Ramos (cell line): ENCODE results near the gene SEMA5B.

Experiments
- in situ Hi-C: fragments of 300-500 bp; cut with MboI; formaldehyde crosslinking; loops from one replicate; pipeline ENCODE4 v1.14.3; 2022; ENCODE audit warnings: low sequenced_read_pairs; ENCODE audit not compliant: unreplicated experiment

The SEMA5B gene

DNA sequence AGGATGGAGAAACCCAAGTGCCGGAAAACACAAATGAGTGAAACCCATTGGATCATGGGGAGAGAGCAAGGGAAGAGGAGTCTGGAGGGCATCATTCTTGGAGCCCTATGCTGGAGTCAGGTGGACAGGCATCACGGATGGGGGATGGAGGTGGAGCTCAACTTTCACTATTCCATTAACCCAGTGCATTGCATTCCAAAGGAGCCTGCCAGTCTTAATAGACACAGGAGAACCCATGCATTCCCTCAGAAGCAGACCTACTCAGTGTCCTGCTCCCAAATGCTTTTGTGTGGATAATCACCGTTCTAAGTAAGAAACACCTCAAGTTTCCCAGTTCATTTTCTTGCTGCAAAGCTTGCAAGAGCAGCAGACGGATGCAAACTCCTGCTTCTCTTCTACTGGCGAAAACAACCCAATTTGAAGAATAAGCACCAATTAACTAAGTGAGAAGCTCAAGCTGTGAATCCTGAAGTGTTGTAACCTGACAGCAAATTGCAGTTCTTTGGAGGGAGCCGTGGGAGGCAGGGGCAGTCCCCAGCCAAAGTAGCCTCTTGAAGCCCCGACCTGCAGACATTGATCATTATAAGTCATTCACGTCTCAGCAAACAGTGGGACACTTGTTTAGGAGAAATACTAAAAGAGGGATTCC lies 25.3 kb downstream of the SEMA5B start:
- in situ Hi-C loops, result no loop called here

DNA sequence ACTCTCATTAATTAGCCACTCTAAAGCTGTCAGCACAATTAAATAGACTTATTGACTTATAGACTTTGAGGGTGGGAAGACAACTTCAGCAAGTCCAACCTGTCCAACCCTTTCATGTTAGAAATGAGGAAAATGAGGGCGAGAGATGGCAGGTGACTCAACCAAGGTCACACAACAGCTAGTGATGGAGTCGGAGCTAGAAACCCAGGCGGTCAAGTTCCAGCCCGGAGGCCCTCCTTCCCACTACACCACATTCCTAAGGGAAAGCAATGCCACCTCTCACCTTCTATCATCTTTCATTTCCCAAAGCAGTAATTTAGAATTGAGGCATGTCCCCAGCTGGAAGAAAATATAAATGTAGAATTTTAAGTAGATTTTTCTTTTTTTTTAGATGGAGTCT lies 28.7 kb downstream of the SEMA5B start:
- in situ Hi-C loops, result no loop called here

DNA sequence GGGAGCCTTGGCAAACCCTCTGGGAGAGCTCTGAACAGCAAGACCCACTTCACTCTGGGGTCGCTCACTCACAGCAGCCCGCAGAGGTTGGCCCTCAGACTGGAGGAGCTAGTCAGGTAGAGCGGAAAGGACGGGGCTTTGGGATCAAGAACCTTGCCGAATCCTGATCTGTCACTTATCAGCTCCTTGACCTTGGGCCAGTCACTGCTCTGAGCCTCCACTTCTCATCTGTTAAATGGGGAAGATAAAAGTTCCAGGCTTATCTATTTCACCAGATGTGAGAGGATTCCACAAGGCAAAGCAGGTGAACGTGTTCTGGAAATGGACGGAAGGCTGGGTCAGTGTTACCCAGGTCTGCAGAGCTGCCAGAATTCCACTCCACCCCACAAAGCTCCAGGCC lies 29.4 kb downstream of the SEMA5B start:
- in situ Hi-C loops, result no loop called here

DNA sequence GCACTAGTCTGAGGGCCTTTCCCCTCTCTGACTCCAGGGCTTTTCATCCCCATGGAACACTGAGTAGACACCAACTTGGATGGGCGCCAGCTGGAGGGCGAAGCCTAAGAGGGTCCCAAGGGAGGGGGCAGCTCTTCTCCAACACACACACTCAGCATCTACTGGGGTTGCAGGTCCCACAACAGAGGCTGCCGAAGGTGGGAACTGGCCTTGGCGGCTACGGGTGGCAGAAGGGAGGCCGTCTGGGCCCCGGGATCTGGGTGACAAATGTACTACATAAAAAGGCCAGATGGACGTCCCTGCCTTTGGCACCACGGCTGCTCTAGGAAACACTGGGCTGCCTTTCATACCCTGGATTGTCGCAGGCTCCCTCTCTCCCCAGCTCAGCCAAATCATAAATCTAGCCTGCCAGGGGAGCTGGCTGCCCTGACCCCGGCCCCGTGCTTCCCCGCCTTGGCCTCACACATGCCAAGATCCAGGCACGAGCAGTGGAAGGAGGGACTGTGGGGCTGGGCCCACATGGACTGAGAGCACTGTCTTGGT lies 31.5 kb downstream of the SEMA5B start:
- in situ Hi-C loops, result no loop called here

DNA sequence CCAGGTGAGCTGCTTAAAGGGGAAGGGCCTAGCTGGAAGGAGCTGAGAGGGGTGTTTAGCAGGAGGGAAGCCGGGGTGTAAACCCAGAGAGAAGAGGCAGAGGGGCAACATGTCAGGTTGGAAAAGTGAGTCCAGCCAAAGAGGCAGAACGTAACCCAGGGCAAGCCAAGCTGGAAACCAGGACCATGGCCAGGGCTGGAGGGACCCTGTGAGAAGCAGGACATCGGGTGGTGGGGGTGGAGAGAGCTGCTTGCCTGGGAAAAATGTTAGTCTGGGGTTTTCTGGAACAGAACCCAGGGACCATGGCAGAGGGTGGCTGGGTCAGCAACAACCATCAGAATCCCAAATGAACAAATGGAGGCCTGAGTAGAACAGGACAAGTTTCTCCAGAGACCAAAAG lies 32.6 kb downstream of the SEMA5B start:
- in situ Hi-C loops, result no loop called here

DNA sequence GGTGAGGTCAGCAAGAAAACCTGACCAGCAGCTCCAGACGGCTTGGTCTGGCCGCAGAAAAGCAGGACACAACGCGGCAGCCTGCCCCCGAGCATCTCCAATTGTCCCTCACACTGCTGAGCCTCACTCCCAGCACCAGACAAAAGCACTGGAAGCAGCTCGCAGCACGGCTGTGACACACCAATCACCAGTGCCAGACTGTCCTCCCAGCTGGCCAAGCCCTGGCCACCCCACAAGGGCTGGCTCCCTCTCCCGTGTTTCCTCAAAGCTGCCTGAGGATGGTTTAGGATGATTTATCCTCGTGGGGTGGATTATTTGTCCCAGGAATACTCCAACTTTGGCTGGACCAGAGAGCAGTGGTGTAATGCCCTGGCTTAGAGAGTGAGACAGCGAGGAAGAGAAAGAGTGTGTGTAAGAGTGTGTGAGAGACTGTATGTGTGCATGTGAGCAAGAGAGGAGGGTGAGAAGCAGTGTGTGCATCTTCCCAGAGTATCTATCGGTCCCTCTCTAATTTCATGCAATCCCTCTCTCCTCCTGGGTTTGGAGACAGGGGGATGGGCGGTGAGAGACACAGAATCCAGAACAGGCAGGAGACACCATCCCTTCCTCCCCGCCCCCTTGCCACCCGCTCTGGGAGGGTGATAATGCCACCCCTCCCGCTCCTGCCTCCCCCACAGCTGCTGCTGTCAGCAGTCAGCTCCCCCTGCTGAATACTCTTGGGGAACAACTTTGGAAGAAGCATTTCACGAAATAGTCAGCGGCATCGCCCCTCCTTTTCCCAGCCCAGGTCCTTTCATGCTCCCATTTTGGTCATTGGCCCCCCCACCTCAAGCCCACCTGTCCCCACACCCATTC lies 34.2 kb downstream of the SEMA5B start:
- in situ Hi-C loops, result no loop called here

DNA sequence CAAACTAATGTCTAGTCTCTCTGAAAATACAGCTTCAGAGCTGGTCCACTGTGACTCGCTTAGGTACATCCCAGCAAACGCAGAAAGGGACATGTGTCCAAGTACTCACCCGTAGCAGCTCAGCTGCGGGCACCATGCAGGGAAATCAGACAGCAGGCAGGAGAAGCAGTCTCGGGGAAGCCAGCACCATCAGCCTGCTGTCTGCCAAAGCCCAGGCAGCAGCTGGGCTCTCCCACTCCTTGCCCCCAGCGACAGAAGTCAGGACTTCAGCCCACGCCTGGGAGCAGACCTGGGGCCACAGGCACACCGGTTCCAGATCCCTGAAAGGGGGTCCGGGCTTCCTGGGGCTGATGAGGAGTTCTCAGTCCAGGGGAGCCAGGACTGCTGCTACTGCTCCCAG lies 34.9 kb downstream of the SEMA5B start:
- in situ Hi-C loops, result no loop called here

DNA sequence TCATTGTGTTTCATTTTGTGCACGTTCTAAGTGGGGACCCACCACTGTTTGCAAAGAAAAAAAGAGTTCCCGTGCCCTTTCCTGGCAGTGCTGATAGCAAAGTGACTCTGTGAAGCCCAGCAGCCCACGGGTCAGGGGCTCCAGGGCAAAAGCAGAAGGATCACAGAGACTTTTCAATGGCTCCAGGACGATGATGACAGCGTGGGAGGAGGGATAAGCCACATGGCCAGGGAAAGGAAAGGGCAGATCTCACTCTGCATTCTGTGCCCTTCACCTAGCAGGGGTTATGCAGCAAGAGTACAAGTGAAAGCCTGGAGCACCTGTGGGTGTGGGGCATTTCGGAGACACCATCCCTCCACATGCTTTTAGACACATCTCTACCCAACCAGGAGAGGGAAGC lies 35.4 kb downstream of the SEMA5B start:
- in situ Hi-C loops, result no loop called here

DNA sequence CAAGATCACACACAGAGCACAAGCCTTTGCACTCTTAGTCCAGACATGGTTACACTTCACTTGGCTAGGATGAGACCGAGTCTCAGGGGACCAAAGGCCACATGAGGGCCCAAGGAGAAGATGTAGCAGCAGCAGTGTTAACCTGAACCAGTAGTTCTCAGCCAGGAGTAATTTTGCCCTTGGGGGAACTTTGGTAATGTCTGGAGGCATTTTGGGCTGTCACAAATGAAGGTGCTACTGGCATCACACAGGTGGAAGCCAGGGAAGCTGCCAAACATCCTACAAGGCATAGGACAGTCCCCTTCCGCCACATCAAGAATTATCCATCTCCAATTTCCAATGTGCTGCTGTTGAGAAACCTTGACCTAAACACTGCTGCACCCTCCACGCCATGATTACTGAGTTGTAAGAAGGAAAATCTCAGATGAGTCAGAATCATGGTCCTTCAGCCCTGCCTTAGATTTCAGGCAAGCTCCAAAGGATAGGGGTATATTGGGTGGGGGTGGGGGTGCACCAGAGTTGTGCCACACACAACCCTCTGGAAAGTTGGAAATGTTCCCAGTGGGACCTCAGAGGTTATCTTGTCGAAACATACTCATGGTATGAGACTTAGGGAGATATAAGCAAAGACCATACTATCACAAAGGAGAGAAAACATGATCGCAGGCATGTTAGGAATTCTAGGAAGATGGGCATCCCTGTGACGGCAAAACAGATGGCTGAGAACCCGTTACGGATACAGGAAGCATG lies 36.2 kb downstream of the SEMA5B start:
- in situ Hi-C loops, result no loop called here

DNA sequence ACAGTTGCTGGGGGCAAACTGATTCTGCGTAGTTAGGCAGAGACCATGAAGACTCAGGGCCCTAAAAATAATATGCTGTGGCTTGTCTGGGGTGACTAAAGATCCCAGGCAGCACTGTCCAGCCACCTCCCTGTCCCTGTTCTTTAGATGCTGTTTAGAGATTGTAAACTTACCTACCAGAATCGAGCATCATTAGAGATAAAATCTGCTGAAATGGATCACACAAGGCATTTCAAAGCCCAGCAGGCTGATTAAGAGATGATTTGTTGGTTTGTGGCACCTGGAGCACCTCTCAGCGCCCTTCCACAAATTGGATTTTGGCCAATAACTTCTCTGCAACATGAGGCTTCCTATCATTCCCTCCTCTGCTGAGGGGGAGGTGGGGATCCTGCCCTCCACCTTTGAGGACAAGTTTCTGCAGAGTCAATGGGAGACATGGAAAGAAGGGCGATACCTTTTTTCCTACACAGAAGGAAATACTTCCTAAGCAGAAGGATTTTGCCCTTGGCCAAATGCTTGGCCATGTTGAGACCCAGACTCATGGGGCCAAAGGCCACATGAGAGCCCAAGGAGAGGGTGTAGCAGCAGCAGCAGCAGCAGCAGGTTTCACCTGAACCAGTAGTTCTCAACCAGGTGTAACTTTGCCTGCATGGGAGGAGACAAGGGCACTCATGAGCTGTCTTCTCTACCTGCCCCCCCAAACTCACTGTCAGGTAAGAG lies 37.5 kb downstream of the SEMA5B start:
- in situ Hi-C loops, result no loop called here

DNA sequence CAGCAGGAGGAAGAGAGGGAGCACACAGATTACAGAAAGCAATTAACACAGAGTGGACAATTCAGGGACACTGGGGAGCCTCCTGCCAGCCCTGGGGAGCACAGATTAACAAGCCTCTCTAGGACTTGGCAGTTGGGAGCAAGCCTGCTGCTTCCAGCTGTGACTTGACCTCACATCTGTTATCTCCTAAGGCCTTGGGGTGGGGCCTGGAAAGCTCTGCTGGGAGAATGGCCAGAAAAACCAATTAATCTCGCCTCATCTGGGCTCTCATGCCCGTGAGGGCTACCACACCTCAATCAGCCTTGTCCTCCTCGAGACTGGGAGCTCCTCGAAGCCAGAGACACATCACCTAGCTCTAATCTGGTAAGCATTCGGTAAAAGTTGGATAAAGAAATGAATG lies 39.1 kb downstream of the SEMA5B start:
- in situ Hi-C loops, result no loop called here

DNA sequence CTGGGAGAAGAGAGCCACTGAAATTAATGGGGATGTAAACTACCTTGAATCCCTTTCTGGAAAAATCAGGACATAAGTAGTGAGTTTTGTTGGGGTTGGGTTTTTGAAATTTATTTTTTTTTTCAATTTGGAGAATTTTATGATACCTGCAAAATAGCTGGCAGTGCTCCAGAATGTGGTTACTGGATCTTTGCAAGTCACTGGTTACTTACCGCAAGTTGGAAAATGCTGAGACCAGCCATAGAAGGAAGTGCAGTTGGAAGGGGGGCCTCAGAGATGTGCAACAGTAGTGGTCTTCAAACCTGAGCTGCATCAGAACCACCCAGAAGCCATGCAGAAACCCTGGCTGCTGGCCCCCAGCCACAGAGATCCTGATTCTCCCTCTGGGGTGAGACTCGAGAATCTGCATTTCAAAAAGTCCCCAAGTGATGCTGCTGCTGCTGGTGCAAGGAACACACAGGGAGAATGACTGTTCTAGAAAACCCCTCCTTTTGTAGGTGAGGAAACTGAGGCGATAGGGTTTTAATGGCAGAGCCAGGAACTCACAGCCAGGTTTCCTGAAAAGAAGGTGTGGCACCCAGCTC lies 39.7 kb downstream of the SEMA5B start:
- in situ Hi-C loops, result no loop called here

DNA sequence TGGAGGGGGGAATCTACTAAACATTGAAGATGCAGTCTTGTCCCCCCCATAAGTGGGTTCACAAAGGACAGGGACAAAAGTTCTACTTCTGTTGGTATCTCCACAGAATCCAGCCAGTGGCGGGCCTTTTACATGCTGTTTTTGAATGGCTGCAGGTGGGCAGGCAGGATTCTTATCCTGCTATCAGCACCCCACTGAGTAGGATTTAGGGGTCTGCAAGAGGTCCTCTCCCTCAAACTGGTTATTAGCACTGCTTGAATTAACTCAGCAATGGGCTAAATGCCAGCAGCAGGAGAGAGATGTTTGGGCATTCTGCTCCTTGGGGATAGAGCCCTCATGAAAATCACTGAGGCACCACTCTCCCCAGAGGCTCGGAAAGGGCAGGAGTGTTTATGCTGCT lies 40.3 kb downstream of the SEMA5B start:
- in situ Hi-C loops, result no loop called here

DNA sequence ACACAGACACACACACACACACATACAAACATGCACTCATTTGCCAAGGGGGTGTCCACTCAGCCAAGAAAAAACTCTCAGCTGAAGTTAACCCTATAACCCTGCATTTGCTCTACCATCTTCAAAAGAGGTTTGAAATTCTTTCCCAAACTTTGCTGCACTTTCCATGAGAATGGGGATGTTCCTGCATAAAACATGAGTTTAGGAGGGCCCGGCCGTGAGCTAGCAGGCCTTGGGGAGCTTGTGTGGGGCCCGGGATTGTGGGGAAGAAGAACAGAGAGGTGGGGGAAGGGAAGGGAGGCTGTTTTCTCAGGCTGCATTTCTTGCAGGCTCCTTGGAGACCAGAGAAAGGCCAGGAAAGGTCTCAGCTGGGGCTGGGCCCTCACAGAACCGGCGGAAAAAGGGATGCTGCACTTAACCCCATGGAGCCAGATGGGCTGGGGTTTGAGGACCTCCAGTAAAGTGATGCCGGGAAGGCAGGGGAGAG lies 40.8 kb downstream of the SEMA5B start:
- in situ Hi-C loops, result no loop called here

DNA sequence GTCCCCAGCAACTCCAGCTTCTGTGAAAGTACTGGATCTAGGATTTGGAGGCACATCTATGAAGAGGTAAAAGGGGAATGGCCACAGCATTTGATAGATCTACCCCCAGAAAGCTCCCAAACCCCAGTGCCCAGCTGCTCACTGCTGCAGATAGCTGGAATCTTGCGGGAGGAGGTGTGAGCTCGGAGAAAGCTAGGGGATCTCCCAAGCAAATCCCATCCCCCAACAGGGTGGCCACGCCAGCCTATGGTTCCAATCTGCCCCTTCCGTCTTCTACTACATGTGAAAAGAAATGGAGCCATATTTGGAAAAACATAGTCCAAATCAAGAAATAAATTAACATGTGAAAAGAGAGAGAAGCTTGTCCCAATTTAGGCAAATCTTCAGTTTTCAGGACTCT lies 42.0 kb downstream of the SEMA5B start:
- in situ Hi-C loops, result no loop called here

DNA sequence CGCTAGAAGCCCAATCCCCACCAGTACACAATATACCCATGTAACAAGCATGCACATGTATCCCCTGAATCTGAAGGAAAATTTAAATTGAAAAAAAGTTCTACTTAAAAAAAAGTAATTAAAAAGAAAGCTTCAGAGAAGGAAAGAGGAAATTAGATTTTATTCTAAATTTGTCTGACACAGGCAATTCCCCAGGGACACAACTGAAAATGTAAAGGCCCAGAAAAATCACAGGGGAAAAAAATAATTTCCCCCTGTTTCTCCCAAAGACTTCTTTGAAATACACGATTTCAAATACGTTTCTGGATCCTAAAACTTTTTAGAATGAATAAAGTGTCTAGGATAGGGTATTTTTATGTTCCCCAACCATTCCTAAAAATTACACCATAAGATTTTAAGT lies 42.9 kb downstream of the SEMA5B start:
- in situ Hi-C loops, result no loop called here

DNA sequence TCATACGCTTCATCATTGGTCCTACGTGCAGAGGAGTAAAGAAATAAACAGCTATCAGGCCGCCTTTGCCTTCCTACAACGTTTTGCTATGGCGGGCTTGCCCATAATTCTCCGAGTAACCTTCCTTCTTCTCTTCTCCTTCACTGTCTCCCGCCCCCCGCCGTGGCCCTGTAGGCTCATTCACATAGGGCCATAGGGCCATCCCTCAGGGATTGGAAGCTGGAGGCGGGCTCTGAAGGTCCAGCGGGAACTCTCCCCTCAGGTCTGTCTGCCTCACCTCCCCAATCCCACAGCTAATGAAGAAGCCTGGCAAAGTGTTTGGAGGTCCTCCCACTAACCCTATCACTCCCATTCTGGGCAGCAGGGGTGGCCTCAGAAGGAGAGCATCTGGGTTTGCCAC lies 43.6 kb downstream of the SEMA5B start:
- in situ Hi-C loops, result no loop called here

DNA sequence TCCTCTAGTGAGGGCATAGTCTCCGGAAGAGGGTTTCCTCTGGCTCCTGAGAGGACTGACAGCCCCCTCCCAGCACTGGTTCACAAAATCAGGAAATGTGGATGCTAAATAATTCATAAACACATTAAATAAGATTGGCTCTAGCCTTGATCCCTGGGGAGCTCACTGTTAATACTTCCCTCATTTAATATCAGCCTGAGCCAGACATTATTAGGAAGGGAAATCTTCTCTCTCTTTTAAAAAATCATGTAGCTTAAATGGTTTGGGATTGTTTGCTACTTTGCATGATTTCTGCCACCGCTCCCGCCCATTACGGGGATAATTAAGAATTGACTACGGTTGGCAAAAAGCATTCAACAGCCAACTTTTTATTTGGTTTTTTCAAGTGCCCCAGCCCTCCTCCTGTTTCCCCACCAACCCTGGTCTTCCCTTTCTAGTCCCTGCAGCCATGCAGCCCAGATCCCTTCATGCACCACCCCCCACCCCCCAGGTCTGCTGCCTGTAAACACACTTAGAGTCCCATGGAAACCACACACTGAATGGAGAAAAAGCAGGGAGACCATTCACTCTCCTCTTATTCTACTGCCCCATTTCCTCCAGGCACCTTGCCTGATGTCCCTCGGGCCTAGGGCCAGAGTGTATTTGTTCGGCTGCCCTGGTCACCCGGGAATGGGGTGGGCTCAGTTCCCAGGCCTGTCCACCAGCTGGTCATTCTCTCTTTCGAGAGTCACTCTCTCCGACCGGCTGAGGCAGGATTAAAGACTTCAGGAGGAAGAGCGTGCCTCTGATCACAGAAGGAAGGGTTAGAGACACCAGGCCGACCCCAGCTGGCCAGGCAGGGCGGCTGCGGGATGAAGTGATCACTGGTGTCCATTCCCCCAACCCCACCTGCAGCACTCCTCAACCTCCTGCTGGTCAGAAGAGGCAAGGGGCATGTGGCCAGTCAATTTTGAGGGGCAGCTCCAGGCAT lies 45.1 kb downstream of the SEMA5B start:
- in situ Hi-C loops, result no loop called here

DNA sequence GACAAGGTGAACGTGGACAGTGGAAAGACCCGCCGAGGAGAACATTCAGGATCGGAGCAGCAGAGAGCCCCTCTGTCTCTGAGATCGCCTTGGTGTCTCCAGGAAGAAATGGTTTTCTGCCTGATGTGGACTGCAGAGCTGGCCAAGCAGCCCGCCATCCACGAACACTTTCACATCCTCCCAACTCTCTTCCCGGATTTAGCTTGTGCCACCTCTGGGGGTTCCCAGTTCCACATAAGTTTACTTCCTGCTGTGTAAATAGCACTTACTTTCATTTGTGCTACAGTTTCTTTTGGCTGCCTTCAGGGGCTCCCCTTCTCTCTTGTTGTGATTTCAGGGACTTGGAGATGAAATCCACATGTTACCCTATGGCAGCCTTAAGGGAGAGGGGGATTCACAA lies 48.4 kb downstream of the SEMA5B start:
- in situ Hi-C loops, result no loop called here
